Stimulated activated CD4-positive, alpha-beta T cell treated with anti-CD3 and anti-CD28 coated beads, Interleukin-4, amount 100 ng/mL, for 24 hours (primary cell): ENCODE measurements around the gene SEMA3G.

Experiments
- DNase-seq: peaks from one replicate; pipeline ENCODE4 v3.0.0-alpha.2; 2020

The SEMA3G gene

DNA sequence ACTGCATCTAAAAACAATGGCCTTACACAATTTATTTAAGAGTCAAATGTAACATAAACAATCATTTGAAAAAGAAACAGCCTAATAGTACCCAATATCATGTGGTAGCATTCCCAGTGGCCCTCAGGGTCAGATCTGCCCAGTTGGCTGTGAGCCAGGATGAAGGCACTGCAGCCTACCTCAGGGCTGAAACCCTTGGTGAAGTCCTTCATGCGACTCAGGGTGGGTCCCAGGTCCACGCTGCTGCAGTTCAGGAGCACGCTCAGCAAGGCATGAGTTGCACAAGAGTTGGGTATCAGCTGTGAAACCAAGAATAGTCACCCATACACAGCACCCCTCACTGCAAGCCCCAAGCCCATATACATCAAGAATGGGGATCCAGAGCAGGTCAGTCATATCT is 37.1 kb downstream of the SEMA3G start:
- no peak for DNase-seq

DNA sequence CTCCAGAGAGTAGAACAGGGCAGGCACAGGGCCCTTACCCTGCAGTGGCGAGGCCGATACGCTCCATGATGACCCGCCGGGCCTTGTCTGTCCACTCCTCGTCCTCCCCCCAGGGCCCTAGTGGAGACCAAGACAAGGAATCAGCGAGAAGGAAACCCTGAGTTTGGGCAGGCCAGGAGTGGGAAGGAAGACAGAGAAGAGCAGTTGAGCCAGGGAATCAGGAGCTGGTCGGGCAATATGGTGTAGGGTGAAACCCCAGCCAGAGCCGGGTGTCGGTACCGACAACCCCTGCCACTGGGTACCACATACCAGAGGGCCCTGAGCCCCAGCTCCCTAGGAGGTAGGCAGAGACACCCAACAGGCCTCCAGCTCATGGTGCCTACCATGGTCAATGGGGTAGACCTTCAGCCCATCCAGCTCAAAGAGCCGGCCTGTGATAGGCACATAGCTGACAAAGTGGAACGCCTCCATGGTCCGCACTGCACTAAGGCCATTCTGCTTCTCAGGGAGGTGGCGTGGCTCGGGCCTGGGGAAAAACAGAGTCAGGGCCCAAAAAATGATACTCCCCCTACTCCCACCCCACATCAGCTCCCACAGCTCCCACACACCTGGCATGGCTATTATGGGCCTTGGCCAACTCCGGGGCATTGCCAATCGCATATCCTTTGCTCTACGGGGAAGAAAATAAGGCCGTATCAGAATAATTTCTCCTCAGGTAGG is 38.0 kb downstream of the SEMA3G start:
- no peak for DNase-seq

GRCh38 chr3:52406231-52406661 is 38.7 kb downstream of the SEMA3G start:
- DNase-seq: no peak

DNA sequence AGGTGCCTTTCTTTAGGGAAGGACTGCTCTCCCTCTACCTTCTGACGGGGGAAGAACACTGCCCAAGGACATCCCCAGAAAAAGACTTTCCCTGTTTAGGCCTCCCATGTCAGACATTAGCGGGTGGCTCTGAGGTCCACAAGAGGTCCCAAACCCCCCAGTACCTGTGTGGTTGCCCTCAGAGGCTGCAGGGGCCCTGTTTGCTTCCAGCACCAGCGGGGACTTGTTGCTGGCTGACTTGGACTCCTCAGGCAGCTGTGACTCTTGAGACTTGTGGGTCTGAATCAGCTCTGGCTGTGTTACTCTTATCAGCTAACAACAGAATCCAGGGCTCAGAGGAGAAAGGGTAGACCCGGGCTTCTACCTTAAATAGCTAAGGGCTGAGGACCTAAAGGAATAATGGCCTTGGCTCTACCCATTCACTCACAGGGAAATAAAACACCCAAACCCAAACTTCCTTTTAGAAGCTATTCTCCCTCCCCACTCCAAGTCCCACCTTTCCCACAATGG is 39.2 kb downstream of the SEMA3G start:
- DNase-seq: no peak

- DNase-seq: no peak
Observed at GRCh38 chr3:52405066-52405465, 39.8 kb downstream of the SEMA3G start.

- no peak for DNase-seq
Observed at GRCh38 chr3:52404391-52404790, 40.5 kb downstream of the SEMA3G start.

DNA sequence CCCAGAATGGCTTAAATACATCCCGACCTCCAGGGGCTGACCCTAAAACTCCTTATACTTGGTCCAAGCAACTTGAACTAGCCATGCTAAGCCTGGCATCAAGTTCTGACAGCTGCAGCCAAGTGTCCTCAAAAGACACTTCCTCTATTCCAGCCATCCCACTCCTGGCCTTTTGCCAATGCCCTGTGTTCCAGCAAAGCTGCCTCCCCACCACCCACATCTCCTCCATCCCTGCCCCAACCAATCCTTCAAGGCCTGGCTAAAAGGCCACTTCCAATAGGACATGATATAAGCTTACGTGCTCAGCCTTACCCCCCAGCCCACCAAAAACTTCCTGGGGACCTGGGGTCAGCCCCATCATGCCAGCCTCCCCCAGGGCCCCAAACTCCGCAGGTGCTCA is 40.9 kb downstream of the SEMA3G start:
- no peak for DNase-seq

- DNase-seq: no peak
Observed at GRCh38 chr3:52403271-52403841, 41.5 kb downstream of the SEMA3G start.

DNA sequence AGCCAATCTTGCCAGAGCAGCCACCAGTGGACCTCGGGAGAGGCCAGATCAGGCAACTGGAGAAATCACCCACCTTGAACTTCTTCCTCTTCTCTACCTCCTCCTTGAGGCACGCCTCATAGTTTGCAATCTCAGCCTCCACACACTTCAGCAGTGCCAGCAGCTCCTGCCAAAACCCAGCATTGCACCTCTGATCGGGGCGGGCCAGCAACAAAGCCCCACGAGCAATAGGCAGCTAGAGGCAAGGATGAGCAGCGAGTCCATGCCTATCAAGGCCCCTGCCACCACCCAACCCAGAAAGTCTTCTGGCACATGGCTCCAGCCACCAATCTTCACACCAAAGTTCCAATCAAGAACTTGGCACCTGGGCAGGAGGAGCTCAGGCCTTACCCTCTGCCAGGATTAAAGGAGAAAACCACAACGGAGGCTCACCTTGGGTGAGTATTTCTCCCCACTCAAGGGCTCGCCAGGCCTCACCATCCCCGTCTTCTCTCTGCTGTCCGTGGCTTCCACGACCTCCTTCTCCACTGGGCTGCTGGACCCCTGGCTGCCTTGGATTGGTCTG is 42.1 kb downstream of the SEMA3G start:
- no peak for DNase-seq

DNA sequence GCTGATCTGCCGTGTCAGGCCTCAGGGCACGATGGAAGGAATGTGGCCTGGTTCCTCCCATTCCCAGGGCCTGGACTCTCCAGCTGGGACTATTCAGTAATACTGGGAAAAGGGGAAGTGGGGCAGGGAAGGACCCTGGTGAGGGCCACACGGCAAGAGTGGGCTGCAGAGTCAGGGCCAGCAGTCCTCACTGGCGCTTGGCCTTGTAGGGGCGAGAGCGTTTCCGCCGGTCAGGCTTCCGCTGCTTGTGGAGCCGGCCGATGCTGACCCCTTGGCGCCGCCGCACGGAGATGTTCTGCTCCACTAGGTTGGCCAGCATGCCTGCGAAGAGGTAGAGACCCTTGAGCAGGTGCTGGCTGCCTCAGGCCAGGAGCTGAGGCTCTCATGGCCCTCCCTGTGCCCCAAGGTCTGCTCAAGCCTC is 42.8 kb downstream of the SEMA3G start:
- no peak for DNase-seq

DNA sequence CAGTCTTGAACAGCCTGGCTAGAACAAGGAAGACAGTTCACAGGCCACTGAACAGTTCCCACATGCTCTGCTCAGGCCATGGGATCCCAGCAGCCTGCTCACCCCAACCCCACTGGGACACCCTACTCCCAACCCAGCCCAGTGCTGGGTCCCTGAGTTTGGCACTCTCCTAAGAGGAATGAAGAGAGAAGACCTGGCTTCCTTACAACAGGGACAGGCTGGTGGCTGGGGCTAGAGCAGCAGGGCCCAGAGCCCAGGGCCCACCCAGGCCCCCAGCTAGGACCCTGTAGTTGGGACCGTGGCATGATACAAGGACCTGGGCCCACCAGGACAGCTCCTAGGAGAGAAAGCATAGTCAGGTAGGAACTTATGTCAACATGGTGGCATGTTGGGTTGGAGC is 43.4 kb downstream of the SEMA3G start:
- no peak for DNase-seq

DNA sequence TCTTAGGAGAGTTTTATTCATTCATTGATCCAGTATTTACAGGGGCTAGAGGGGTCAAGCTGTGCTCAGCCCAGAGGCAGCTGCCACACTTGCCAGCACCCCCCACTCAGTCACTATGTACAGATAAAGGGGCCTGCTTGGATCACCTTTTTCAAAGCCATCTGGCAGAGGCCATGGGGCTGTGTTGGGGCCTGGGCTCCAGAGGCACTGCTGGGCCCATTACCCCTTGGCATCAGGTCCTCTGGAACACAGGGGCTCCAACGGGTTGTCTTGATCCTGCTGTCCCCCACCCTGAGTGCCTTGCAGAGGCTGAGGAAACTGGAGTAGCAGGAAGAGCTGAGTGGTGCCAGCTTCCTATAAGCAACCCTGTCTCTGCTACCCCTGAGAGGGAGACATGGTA is 43.9 kb downstream of the SEMA3G start:
- DNase-seq: no peak

DNA sequence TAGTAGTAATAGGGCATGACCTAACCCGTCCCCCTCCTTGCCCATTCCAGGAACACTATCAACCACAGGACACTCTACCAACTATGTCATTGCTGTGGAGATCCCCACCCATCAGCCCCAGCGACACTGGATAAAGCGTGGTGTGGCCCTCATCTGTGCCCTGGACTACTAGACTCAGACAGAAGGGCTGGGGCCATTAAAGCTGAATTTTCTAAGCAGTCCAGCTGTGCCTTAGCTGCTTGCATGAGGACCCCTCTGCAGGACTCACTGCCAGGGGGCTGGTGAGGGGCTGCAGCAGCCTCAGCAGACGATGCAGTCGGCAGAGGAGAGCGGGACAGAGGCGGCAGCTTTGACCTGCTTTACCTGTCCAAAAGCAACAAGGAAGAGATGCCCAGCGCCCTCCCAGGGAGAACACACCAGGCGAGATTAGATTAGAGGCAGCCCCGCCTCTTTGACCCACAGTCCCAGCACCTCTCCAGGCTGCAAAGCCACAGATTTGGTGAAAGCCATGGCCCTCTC is 44.6 kb downstream of the SEMA3G start:
- DNase-seq: no peak

GRCh38 chr3:52399593-52399992 is 45.3 kb downstream of the SEMA3G start:
- DNase-seq: no peak

DNA sequence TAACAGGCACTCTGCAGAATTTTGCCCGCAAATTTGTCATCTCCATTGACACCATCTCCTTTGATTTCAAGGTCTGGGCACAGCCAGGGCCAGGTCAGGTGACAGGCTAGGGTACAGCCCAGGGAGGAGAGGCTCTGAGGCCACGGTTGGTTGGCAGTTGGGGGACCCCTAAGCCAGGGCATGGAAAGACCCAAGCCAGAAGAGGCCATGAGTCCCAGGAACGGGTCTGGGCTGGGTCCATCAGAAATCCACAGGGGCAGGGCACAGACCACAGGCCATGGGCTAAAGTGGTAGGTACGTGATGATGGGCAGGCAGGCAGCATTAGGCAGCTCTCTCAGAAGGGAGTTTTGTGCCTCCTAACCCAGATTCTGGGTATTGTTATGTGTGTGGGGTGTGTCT is 45.8 kb downstream of the SEMA3G start:
- no peak for DNase-seq

DNA sequence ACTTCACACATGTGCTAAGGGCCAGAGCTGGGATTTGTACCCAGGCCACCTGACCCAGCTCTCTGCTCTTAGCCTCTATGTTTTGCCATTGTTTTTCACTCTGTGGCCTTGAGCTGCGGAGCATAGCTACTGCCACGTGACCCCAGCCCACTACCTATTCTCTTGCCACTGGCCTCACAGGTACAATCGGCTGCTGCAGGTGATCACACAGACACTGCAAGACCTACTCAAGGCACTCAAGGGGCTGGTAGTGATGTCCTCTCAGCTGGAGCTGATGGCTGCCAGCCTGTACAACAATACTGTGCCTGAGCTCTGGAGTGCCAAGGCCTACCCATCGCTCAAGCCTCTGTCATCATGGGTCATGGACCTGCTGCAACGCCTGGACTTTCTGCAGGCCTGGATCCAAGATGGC is 46.2 kb downstream of the SEMA3G start:
- DNase-seq: no peak

DNA sequence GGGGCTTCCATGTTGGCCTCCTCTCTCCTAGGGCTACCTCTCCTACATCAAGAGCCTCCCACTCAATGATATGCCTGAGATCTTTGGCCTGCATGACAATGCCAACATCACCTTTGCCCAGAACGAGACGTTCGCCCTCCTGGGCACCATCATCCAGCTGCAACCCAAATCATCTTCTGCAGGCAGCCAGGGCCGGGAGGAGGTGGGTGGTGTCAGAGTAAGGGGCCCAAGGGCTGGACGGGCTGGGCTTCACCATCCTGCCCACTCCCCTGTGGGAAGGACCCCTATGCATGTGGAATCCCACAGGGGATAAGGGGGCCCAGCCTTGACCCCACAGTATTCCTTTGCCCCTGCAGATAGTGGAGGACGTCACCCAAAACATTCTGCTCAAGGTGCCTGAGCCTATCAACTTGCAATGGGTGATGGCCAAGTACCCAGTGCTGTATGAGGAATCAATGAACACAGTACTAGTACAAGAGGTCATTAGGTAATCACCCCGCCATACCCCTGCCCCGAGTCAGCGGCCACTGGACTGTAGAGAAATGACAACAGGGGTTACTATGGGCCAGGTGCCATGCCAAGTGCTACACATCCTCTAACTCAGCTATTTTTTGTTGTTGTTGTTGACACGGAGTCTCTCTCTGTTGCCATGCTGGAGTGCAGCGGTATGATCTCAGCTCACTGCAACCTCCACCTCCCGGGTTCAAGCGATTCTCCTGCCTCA is 47.1 kb downstream of the SEMA3G start:
- no peak for DNase-seq

DNA sequence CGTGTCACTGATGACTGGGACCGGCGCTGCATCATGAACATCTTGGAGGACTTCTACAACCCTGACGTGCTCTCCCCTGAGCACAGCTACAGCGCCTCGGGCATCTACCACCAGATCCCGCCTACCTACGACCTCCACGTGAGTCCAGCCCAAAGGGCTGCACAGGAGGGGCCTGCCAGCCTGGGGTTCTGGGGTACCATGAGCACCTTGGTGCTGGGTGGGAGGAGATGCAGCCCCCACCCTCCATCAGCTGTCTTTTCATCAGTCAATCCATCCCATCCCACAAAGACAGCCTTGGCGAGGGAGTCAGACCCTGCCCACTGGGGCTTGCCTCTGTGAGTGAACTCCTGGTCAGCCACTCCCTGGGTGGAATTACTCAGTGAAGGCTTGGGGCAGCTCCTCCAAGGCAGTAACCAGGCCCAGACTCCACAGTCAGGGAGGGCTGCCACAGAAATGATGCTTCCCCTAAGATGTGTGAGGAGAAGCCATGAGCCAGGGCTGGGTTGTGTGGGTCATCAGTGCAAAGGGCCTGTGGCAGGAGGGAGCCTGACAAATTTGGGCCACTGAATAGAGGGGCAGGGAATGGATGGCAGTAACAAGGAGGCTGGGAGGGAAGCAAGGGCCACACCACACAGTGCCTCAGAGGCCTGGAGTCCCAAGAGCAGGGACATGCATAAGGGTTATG is 47.9 kb downstream of the SEMA3G start:
- DNase-seq: no peak

- no peak for DNase-seq
Observed at GRCh38 chr3:52396011-52396906, 48.6 kb downstream of the SEMA3G start.

GRCh38 chr3:52395503-52395865 is 49.4 kb downstream of the SEMA3G start:
- DNase-seq: no peak

DNA sequence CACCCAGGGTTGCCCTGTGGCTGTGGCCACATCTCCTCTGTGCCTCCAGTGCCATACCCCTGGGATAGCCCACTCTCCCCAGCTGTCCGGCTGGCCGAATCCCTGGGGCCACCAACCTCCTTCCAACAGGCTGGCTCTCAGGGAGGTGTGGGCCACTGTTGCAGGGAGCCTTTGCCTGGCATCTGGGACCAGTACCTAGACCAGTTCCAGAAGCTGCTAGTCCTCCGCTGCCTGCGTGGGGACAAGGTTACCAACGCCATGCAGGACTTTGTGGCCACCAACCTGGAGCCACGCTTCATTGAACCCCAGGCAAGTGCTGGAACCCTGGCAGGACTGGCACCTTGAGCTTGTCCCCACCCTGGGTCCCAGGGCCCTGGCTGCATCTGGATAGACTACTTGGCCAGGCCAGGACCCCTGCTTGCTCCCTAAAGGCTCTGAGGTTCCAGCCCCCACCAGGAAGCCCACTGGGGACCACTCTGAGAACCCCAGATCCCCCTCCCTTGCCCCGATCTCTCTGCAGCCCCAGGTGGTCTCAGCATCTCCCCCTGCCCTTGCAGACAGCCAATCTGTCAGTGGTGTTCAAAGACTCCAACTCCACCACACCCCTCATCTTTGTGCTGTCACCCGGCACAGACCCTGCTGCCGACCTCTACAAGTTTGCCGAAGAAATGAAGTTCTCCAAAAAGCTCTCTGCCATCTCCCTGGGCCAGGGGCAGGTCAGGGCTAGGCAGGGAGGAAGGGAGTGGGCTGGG is 50.0 kb downstream of the SEMA3G start:
- DNase-seq: no peak
